ENCODE measurements around the gene GRIK4. TPM values are rescaled to one million over a fixed set of nuclear protein-coding genes. Genes with fewer than 3 reads are reported as not detected.

The GRIK4 gene
- total and polyA plus RNA-seq, 2 donors (not counting 1 experiment from before 2014, with no cell fraction given) = 0.12 to 0.27 TPM

DNA sequence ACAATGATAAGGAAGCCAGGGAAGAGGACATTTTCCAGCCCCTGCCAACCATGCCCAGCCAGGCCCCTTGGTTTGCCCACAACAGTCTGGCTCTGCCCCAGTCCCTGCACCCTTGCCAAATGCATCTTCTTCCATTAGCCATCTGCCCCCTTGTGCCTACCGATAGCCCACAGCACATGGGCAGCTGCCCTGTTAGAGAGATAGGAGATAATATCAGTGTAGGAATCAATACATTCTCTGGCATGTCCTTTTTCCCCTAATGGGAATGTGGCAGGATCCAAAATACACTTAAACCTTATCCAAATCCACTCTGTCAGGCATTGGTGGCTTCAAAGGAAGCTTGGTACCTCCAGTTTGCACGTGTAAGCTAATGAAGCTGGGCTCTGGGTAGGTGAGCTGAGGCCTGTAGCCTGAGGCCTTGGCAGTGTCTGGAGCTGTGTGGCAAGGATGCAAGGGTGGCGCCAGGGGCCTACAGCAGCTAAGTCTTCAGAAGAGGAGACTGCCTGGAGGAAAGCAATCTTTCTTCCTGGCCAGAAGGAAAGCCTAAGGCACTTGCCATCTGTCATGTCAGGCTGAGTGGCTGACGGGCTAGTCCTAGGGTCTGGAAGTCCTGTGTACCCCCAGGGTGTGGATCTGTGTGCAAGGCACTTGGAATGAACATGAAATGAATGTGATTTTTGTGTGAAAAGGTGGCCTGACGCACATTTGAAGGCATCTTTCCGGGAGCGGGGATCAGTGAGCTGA lies 348.2 kb downstream of the GRIK4 start:
- Mint-ChIP-seq H3K4me3 (no peak overlapping the region), H3K27ac (no peak overlapping the region), H3K27me3 (peaks cover 11% of the 10 kb centered on the region), H3K9me3 (ENCODE audit: insufficient read depth) (no peaks in the 10 kb centered on the region), H3K4me1 (no peaks in the 10 kb centered on the region)
- no peak for DNase-seq
- no peaks in the 10 kb centered on the region for H4K20me1 ChIP-seq (ENCODE audit: control insufficient read depth, insufficient read depth, low read length, poor library complexity, severe bottlenecking)
- intact Hi-C loops (cut with micrococcal nuclease) = no loop called here
- H3K9ac ChIP-seq (ENCODE audit: low read length) = no peak overlapping the region
- ChIA-PET CTCF (no interaction called here), POLR2A (no interaction called here)
- H3K4me2 ChIP-seq (replicated peaks; ENCODE audit: low read depth, low read length, poor library complexity, severe bottlenecking) = no peak overlapping the region
- H3K27me3 ChIP-seq (replicated peaks in 1 of 4; ENCODE audit: control extremely low read depth in 1 of 4, control insufficient read depth in 3 of 4, insufficient read depth in 4 of 4, low read length in 3 of 4) = peaks cover 0 to 4% (median 0%) of the 10 kb centered on the region in 4 experiments
- H2AFZ ChIP-seq (ENCODE audit: insufficient read depth, low read depth, low read length, poor library complexity, severe bottlenecking) = no peak overlapping the region
- no peaks in the 10 kb centered on the region for H3K79me2 ChIP-seq (ENCODE audit: control insufficient read depth, insufficient read depth, low read length)
- H3K9me3 ChIP-seq (ENCODE audit: control extremely low read depth in 1 of 3, control insufficient read depth in 2 of 3, insufficient read depth in 1 of 3, low read length in 2 of 3) = no peaks in the 10 kb centered on the region
- WGBS (ENCODE audit: insufficient coverage) = 92% methylated on average over 6 of the region's 7 CpGs
- H3K36me3 ChIP-seq (replicated peaks in 1 of 2; ENCODE audit: control extremely low read depth in 1 of 2, control insufficient read depth in 1 of 2, extremely low read depth in 1 of 2, insufficient read depth in 2 of 2, low read length in 1 of 2) = no peaks in the 10 kb centered on the region
- no peak overlapping the region for H3K27ac ChIP-seq (ENCODE audit: low read length in 2 of 2)
- no peak overlapping the region for H3K4me3 ChIP-seq (ENCODE audit: control extremely low read depth in 1 of 5, extremely low read depth in 1 of 5, insufficient read depth in 1 of 5, low read depth in 2 of 5, low read length in 4 of 5)
- TF ChIP-seq, protein P1, sequence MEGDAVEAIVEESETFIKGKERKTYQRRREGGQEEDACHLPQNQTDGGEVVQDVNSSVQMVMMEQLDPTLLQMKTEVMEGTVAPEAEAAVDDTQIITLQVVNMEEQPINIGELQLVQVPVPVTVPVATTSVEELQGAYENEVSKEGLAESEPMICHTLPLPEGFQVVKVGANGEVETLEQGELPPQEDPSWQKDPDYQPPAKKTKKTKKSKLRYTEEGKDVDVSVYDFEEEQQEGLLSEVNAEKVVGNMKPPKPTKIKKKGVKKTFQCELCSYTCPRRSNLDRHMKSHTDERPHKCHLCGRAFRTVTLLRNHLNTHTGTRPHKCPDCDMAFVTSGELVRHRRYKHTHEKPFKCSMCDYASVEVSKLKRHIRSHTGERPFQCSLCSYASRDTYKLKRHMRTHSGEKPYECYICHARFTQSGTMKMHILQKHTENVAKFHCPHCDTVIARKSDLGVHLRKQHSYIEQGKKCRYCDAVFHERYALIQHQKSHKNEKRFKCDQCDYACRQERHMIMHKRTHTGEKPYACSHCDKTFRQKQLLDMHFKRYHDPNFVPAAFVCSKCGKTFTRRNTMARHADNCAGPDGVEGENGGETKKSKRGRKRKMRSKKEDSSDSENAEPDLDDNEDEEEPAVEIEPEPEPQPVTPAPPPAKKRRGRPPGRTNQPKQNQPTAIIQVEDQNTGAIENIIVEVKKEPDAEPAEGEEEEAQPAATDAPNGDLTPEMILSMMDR (IDR thresholded peaks at IDR 0.05) = no peak
- TF ChIP-seq EZH2 (IDR thresholded peaks at IDR 0.05; ENCODE audit: borderline replicate concordance, insufficient read depth, low read depth, low read length, poor library complexity, severe bottlenecking) = no peak
- no peaks in the 10 kb centered on the region for H3K4me1 ChIP-seq (ENCODE audit: control insufficient read depth in 2 of 2, insufficient read depth in 2 of 2, low read length in 2 of 2)
- no peak for ATAC-seq (ENCODE audit: low read depth)

DNA sequence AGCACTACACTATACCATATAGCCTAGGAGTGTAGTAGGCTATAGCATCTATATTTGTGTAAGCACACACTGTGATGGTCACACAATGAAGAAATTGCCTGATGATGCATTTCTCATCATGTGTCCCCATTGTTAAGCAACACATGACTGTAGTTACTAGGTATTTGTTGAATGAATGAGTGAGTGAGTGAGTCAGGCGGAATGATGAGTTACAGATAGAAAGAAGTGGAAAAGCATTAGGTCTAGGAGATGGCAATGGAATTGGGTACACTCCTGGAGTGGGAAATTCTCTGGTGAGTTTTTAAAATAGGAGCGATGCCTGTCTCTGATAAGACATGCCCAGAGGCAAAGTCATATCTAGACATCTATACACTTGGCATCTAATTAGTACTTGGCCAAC lies 351.8 kb downstream of the GRIK4 start:
- ChIA-PET POLR2A (no interaction called here), CTCF (no interaction called here)
- Histone ChIP-seq H3K4me3 (ENCODE audit: control extremely low read depth in 1 of 5, extremely low read depth in 1 of 5, insufficient read depth in 1 of 5, low read depth in 2 of 5, low read length in 4 of 5) (no peak overlapping the region), H3K9me3 (ENCODE audit: control extremely low read depth in 1 of 3, control insufficient read depth in 2 of 3, insufficient read depth in 1 of 3, low read length in 2 of 3) (no peaks in the 10 kb centered on the region), H3K9ac (ENCODE audit: low read length) (no peak overlapping the region), H3K36me3 (replicated peaks in 1 of 2; ENCODE audit: control extremely low read depth in 1 of 2, control insufficient read depth in 1 of 2, extremely low read depth in 1 of 2, insufficient read depth in 2 of 2, low read length in 1 of 2) (no peaks in the 10 kb centered on the region), H3K27ac (ENCODE audit: low read length in 2 of 2) (no peak overlapping the region), H3K27me3 (replicated peaks in 1 of 4; ENCODE audit: control extremely low read depth in 1 of 4, control insufficient read depth in 3 of 4, insufficient read depth in 4 of 4, low read length in 3 of 4) (peaks cover 0 to 8% (median 0%) of the 10 kb centered on the region in 4 experiments), H4K20me1 (ENCODE audit: control insufficient read depth, insufficient read depth, low read length, poor library complexity, severe bottlenecking) (no peaks in the 10 kb centered on the region), H3K4me2 (replicated peaks; ENCODE audit: low read depth, low read length, poor library complexity, severe bottlenecking) (no peak overlapping the region), H2AFZ (ENCODE audit: insufficient read depth, low read depth, low read length, poor library complexity, severe bottlenecking) (no peak overlapping the region), H3K4me1 (ENCODE audit: control insufficient read depth in 2 of 2, insufficient read depth in 2 of 2, low read length in 2 of 2) (no peaks in the 10 kb centered on the region), H3K79me2 (ENCODE audit: control insufficient read depth, insufficient read depth, low read length) (no peaks in the 10 kb centered on the region)
- Mint-ChIP-seq H3K27me3 (peaks cover 25% of the 10 kb centered on the region), H3K27ac (no peak overlapping the region), H3K4me3 (no peak overlapping the region), H3K4me1 (no peaks in the 10 kb centered on the region), H3K9me3 (ENCODE audit: insufficient read depth) (no peaks in the 10 kb centered on the region)
- WGBS (ENCODE audit: insufficient coverage) = 100% methylated on average over 2 of the region's 2 CpGs
- TF ChIP-seq, protein P1 (IDR thresholded peaks at IDR 0.05) = no peak
- no peak for TF ChIP-seq EZH2 (IDR thresholded peaks at IDR 0.05; ENCODE audit: borderline replicate concordance, insufficient read depth, low read depth, low read length, poor library complexity, severe bottlenecking)
- intact Hi-C loops (cut with micrococcal nuclease) = no loop called here
- no peak for ATAC-seq (ENCODE audit: low read depth)
- DNase-seq = no peak
